Activated naive CD4-positive, alpha-beta T cell treated with anti-CD3 and anti-CD28 coated beads, Interleukin-2, amount 10 ng/mL, durations not matched to agents 7 days and 5 days (primary cell): Measurements from ENCODE around the gene TNRC6C.

Source experiments
- CTCF ChIA-PET: fragments of 350-600 bp; sonication (Branson Sonifier 250); formaldehyde crosslinking; loops from one replicate; lab custom pipeline; 2021; ENCODE audit warnings: antibody characterized with exemption; lab: Charles Lee
- DNase-seq: peaks from one replicate; pipeline ENCODE4 v3.0.0-alpha.2; 2020
- H3K27ac Mint-ChIP-seq: one replicate; pipeline ENCODE4 v1.8.0; 2021; ENCODE audit warnings: mild to moderate bottlenecking, moderate library complexity, mixed read lengths
- H3K27me3 Mint-ChIP-seq: one replicate; pipeline ENCODE4 v1.8.0; 2021; ENCODE audit warnings: mild to moderate bottlenecking, mixed read lengths
- H3K36me3 Mint-ChIP-seq: one replicate; pipeline ENCODE4 v1.8.0; 2021; ENCODE audit warnings: mixed read lengths
- H3K4me1 Mint-ChIP-seq: one replicate; pipeline ENCODE4 v1.8.0; 2021; ENCODE audit warnings: mixed read lengths
- H3K4me3 Mint-ChIP-seq: one replicate; pipeline ENCODE4 v1.8.0; 2021; ENCODE audit warnings: mild to moderate bottlenecking, moderate library complexity, mixed read lengths
- H3K9me3 Mint-ChIP-seq: one replicate; pipeline ENCODE4 v1.8.0; 2021; ENCODE audit warnings: mixed read lengths

Gene TNRC6C

DNA sequence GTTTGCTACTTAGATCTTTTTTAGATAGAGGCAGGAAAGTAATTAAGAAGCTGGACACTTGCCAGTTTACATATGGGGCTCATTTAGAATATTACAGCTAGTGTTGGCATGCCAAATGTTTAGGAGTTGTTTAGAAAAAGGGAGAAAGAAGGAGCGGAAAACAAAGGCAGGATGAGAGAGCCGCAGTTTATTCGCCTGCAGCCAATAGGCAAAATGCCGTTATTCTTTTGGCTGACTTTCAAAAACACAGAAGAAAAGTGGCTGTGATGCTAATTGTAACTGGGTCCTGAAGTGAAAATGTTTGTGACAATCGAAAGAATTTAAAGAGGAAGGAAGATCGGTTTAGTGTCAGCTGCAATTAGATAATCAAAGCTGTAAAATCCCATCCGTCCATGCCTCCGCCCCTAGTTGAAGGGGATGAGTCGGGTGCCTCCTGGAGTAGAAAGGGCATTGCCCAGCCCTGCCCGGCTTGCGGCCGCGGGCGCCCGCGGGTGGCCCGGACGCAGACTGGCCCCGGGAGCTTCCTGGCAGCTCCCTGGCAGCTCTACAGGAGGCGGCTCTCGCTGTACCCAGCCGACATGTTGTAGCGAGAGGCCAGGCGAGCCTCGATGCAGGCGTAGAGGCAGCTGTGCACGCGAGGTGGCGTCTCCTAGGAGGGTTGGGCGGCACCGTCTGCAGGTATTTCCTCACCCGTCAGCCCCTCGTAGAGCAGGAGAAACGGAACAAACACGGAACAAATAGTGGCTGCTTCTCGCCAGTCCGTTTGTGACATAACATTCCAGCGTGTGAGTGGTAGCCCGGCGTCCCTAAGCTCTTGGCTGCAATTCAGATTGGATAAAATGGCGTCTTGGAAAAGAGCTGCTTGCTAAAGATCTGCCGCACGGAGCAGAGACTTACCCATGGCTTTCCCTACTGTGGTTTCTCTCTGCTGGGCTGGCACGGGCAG is 82.2 kb downstream of the TNRC6C start:
- Mint-ChIP-seq H3K27me3 (no peaks in the 10 kb centered on the region), H3K4me1 (peaks cover 19% of the 10 kb centered on the region), H3K36me3 (peaks cover 42% of the 10 kb centered on the region), H3K9me3 (no peaks in the 10 kb centered on the region), H3K4me3 (peak overlapping the region; percentile 55), H3K27ac (peak overlapping the region; percentile 53)
- CTCF ChIA-PET, result interaction anchor here (0.9 to 3.9 kb wide), 3 partner anchors 21 to 27 kb away, joined by 3 to 11 read pairs (median 6); no protein-coding TSS in a partner anchor
- DNase-seq, result peak; percentile 64

DNA sequence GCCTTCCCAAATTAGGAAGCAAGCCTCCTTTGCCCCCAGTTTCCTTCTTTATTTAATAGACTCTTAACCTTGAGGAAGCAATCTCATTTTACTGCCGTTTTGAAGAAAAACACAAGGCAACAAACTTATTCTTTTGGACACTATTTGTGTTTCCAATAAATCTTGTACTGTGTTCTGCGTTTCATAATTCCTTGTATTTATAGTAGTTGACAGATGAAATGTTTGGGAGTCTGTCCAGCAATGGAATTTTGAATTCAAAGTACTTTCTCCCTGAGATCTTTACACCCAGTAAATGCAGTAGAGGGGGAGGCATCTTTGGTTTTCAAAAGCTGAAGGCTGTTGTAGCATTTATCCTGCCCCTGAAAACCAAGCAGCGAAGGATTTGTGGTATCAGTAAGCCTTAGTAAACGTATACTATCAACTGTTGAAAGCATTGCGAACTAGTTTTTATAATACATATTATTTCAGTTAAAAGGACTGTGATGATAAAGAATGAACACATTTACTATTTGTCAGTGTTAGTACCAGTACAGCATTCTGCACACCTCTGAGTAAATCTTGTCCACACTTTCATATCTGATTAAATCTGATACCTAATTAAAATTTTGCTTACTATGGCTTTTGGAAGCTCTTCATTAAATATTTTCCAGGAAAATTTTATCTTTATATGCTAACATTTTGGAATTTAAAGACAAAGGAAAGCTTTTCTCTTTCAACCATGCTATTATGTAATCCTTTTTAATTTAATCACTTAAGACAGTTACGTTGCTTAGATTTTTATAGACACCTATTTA is 83.1 kb downstream of the TNRC6C start:
- no peaks in the 10 kb centered on the region for H3K27me3 Mint-ChIP-seq
- peaks cover 36% of the 10 kb centered on the region for H3K36me3 Mint-ChIP-seq
- peaks cover 19% of the 10 kb centered on the region for H3K4me1 Mint-ChIP-seq
- CTCF ChIA-PET, result interaction anchor here (0.9 to 3.9 kb wide), 3 partner anchors 20 to 28 kb away, joined by 3 to 11 read pairs (median 6); no protein-coding TSS in a partner anchor
- H3K27ac Mint-ChIP-seq, result no peak overlapping the region
- no peak for DNase-seq
- H3K4me3 Mint-ChIP-seq, result peak overlapping the region; percentile 55
- no peaks in the 10 kb centered on the region for H3K9me3 Mint-ChIP-seq

DNA sequence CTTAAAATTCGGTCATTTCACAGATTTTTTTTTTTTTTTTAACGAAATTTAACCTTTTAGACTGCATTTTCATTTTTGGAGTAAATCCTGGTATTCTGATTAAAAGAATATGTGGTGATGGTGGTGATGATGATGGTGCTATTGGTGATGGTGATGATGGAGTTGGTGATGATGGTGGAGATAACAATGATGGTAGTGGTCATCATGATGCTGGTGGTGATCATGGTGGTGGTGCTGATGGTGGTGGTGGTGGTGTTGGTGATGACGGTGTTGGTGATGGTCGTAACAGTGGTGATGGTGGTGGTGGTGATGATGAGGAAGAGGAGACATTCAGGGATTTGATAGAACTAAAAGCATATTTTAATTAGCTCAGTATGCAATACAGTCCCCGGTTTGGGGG is 84.0 kb downstream of the TNRC6C start:
- Mint-ChIP-seq H3K27me3 (no peaks in the 10 kb centered on the region), H3K4me3 (no peak overlapping the region), H3K36me3 (peaks cover 32% of the 10 kb centered on the region), H3K4me1 (peaks cover 19% of the 10 kb centered on the region), H3K27ac (no peak overlapping the region), H3K9me3 (no peaks in the 10 kb centered on the region)
- CTCF ChIA-PET, result interaction anchor here (3.9 kb wide), 1 partner anchor 23 kb away, joined by 11 read pairs; no protein-coding TSS in a partner anchor
- DNase-seq, result no peak

DNA sequence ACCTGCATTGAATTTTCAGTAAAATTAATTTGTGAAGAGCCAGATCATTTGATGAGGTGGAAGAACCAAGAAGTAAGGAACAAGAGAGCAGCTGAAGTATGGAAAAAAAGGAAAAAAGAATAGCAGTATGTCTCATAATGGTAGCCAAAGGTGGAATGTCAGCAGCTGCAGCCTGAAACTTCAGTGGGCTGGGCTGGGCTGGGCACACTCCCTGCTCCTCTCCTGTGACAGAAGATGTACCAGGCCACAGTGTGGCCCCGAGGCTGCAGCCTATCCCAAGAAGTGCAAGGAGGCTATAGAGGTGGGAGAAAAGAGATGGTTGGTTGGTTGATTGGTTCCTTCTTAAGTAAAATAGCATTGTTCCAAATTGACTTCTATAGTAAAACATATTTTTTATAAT is 84.5 kb downstream of the TNRC6C start:
- Mint-ChIP-seq H3K27ac (no peak overlapping the region), H3K4me3 (no peak overlapping the region), H3K36me3 (peaks cover 31% of the 10 kb centered on the region), H3K9me3 (no peaks in the 10 kb centered on the region), H3K4me1 (peaks cover 19% of the 10 kb centered on the region), H3K27me3 (no peaks in the 10 kb centered on the region)
- CTCF ChIA-PET, result interaction anchor here (3.9 kb wide), 1 partner anchor 23 kb away, joined by 11 read pairs; no protein-coding TSS in a partner anchor
- no peak for DNase-seq

DNA sequence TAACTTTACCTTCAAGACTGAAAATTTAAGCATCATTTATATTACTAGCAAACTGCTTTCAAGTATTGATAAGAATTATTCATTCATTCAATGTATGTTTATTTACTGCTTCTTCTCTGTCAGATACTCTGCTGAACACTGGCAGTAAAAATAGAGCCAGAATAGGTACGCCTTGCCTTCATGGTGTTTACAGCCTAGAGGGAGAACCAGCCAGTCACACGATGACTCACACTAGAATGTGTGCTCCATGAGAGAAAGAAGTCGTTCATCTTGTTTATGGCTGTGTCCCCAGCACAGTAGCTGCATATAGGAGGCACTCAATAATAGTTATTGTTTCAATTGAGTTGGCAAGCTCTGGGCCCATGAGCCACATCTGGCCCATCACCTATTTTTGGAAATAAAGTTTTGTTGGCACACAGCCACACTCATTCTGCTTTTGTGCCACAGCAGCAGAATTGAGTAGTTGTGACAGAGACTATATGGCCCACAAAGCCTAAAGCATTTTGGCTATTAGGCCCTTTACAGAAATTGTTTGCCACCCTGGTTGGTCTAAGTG is 85.9 kb downstream of the TNRC6C start:
- Mint-ChIP-seq H3K27me3 (no peaks in the 10 kb centered on the region), H3K36me3 (peaks cover 34% of the 10 kb centered on the region), H3K4me3 (no peak overlapping the region), H3K4me1 (peaks cover 19% of the 10 kb centered on the region), H3K9me3 (no peaks in the 10 kb centered on the region), H3K27ac (no peak overlapping the region)
- DNase-seq, result no peak
- CTCF ChIA-PET, result interaction anchor here (0.7 to 1.0 kb wide), 2 partner anchors 20 to 41 kb away, joined by 3 read pairs; no protein-coding TSS in a partner anchor

DNA sequence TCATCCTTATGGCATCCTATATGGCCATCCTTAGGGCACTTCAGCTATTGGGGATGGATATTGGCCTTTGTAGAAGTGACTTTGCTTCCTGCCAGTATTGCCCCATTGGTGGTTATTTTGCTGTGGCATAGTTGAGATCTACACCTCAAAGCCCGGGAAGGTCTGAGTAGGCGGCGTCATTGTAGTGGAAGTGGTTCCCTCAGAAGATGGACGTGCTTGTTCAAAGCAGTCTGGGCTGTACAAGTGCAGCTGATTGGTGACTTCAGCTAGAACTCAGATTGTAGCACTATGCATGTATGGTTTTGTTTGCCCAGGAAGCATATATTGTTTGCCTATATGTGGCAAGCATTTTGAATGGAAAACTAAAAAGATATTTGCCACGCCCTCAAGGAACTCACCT is 86.8 kb downstream of the TNRC6C start:
- DNase-seq, result no peak
- H3K9me3 Mint-ChIP-seq, result no peaks in the 10 kb centered on the region
- H3K36me3 Mint-ChIP-seq, result peaks cover 42% of the 10 kb centered on the region
- peaks cover 14% of the 10 kb centered on the region for H3K4me1 Mint-ChIP-seq
- CTCF ChIA-PET, result no interaction called here
- no peaks in the 10 kb centered on the region for H3K27me3 Mint-ChIP-seq
- no peak overlapping the region for H3K27ac Mint-ChIP-seq
- H3K4me3 Mint-ChIP-seq, result no peak overlapping the region

DNA sequence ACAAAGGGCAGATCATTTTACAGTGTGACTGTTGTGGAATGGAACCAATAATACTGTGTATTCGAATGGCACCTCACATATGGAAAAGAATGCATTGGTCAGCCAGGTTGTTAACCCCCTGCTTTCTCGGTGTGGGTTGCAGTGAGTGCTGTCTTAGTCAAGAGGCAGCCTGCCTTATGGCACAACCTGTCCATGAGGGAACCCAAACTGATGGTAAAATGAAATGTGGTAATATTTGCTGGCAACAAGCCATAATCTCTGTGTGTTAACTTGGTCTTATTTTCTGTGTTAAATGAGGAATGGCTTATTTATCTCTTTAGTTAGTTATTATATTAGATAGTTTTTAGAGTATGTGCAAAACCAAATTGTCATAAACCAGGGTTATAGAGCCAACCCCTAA is 88.4 kb downstream of the TNRC6C start:
- Mint-ChIP-seq H3K4me1 (peaks cover 5% of the 10 kb centered on the region), H3K27me3 (no peaks in the 10 kb centered on the region), H3K9me3 (no peaks in the 10 kb centered on the region), H3K36me3 (peaks cover 49% of the 10 kb centered on the region), H3K27ac (no peak overlapping the region), H3K4me3 (no peak overlapping the region)
- CTCF ChIA-PET, result no interaction called here
- no peak for DNase-seq

DNA sequence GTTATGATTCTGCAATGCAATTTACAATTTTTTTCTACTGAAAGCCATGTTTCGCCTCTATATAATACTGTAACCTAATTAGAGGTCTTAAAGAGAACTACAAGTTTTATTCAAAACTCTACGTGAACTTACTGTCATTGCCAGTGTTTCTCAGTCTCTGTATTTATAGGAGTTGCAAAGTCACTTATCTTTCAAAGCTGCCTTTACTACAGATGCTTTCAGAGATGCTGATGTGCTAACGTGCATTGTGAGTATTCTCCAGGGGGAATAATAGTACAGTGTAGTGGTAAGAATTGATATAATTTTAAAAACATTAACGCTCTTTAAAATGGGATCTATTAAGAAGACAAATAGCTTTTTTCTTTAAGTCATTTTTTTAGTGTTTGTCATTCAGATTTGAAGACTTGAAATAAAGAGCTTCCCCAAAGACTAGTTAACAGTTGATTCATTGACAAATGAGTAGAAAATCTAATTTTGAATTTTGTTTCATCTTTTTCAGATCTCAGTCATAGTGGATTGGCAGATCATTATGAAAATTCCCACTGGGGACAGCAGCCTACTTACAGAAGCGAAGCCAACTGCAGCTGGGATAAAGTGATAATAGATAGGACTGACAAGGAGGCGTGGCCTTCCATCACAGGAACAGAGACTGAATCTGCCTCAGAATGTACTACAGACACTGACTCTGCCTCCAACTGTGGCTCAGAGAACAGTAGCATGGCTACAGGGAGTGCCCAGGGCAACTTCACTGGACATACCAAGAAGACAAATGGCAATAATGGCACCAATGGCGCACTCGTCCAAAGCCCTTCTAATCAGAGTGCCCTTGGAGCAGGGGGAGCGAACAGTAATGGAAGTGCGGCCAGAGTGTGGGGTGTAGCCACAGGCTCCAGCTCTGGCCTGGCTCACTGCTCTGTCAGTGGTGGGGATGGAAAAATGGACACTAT is 90.1 kb downstream of the TNRC6C start:
- no peaks in the 10 kb centered on the region for H3K9me3 Mint-ChIP-seq
- H3K4me1 Mint-ChIP-seq, result peaks cover 5% of the 10 kb centered on the region
- no peaks in the 10 kb centered on the region for H3K27me3 Mint-ChIP-seq
- H3K36me3 Mint-ChIP-seq, result peaks cover 41% of the 10 kb centered on the region
- CTCF ChIA-PET, result no interaction called here
- no peak overlapping the region for H3K27ac Mint-ChIP-seq
- no peak overlapping the region for H3K4me3 Mint-ChIP-seq
- no peak for DNase-seq

DNA sequence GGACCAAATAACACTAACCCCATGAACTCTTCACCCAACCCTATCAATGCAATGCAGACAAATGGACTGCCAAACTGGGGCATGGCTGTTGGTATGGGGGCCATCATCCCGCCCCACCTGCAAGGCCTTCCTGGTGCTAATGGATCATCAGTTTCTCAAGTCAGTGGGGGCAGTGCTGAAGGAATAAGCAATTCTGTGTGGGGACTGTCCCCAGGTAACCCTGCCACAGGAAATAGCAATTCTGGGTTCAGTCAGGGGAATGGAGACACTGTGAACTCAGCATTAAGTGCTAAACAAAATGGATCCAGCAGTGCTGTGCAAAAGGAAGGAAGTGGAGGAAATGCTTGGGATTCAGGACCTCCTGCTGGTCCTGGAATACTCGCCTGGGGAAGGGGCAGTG is 91.1 kb downstream of the TNRC6C start:
- Mint-ChIP-seq H3K9me3 (no peaks in the 10 kb centered on the region), H3K4me3 (no peak overlapping the region), H3K4me1 (peaks cover 5% of the 10 kb centered on the region), H3K27ac (no peak overlapping the region), H3K27me3 (no peaks in the 10 kb centered on the region), H3K36me3 (peaks cover 39% of the 10 kb centered on the region)
- CTCF ChIA-PET, result no interaction called here
- no peak for DNase-seq

DNA sequence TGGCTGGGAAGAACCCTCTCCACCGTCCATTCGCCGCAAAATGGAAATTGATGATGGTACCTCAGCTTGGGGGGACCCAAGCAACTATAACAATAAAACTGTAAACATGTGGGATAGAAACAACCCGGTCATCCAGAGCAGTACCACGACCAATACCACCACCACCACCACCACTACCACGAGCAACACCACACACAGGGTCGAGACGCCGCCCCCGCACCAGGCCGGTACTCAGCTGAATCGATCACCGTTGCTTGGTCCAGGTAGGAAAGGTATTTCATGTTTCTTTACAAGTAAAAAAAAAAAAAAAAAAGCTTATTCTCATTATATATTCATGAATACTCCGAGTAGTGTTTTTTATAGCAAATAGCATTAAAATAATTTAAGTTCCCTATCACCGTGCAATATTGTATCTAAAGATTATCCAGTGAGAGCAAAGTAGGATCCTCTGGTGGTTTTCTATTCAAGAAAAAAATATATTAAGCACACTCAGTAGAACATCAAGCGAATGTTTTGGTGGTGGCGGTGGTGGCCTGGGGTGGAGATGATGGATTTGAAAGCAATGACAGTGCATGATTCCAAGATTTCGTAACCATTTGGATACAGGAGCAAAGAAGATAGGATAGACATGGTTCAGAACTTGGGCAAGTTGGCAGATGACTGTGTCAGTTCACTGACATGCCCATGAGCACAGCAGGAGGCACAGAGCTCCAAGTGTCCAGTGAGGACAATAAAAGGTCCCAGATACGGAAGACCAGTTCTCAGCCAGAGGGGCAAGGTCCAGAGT is 92.9 kb downstream of the TNRC6C start:
- Mint-ChIP-seq H3K36me3 (peaks cover 32% of the 10 kb centered on the region), H3K4me1 (peaks cover 2% of the 10 kb centered on the region), H3K9me3 (no peaks in the 10 kb centered on the region), H3K27ac (no peak overlapping the region), H3K4me3 (no peak overlapping the region), H3K27me3 (no peaks in the 10 kb centered on the region)
- CTCF ChIA-PET, result no interaction called here
- DNase-seq, result no peak

DNA sequence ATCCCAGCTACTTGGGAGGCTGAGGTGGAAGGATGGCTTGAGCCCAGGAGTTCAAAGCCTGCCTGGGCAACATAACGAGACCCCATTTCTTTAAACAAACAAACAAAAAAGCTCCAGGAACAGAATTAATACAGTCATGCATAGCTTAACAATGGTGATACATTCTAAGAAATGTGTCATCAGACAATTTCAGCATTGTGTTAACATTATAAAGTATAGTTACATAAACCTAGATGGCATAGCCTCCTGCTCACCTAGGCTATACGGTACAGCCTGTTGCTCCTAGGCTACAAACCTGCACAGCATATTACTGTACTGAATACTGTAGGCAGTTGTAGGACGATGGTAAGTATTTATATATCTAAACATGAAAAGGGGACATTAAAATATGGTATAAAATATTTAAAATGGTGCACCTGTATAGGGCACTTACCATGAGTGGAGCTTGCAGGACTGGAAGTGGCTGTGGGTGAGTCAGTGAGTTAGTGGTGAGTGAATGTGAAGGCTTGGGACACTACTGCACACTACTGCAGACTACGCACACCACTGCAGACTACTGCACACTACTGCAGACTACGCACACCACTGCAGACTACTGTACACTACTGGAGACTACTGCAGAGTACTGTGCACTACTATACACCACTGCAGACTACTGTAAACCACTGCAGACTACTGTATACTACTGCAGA is 95.4 kb downstream of the TNRC6C start:
- no peak overlapping the region for H3K4me3 Mint-ChIP-seq
- peaks cover 22% of the 10 kb centered on the region for H3K36me3 Mint-ChIP-seq
- H3K4me1 Mint-ChIP-seq, result peaks cover 2% of the 10 kb centered on the region
- CTCF ChIA-PET, result no interaction called here
- H3K9me3 Mint-ChIP-seq, result no peaks in the 10 kb centered on the region
- no peak overlapping the region for H3K27ac Mint-ChIP-seq
- no peaks in the 10 kb centered on the region for H3K27me3 Mint-ChIP-seq
- DNase-seq, result no peak

DNA sequence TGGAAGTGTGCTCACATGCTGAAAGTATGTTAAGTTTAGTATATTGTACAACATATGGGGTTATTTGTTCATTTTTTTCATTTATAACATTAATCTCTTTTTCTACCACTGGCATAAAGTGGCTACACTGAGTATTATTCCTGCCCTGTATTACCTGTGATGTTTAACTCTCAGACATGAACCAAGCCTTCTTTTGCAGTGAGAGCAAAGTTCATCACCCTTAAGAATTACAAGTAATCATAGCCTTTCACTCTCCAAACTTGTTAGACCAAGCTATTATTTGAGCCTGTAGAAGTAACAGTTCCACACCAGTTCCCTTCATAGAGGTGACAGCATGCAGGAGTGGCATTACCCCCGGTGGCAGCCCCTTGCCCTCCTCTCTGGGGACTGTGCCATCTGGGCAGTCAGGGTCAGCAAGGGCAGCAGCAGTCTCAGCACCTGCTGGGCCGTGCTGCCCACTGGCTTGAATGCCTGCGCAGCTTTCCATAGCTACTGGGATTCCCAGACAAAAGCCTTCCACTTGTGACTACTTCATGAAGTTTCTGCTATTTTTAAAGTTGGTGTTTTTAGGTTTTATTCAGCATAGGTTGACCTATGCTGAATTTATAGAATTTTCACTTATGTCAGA is 98.7 kb downstream of the TNRC6C start:
- no peaks in the 10 kb centered on the region for H3K27me3 Mint-ChIP-seq
- H3K4me1 Mint-ChIP-seq, result no peaks in the 10 kb centered on the region
- no peak overlapping the region for H3K4me3 Mint-ChIP-seq
- H3K9me3 Mint-ChIP-seq, result no peaks in the 10 kb centered on the region
- CTCF ChIA-PET, result no interaction called here
- H3K27ac Mint-ChIP-seq, result no peak overlapping the region
- H3K36me3 Mint-ChIP-seq, result peaks cover 3% of the 10 kb centered on the region
- no peak for DNase-seq
